Right ventricle myocardium inferior (tissue), 1 donor: Measurements from ENCODE around the gene SP3. TPM values are rescaled to one million over a fixed set of nuclear protein-coding genes. Genes with fewer than 3 reads are reported as not detected.

Experiments
- ATAC-seq: fragments of 200-7000 bp; cut with Tn5 transposase; one replicate; pipeline ENCODE4 v1.9.1; 2020; ENCODE audit warnings: mild to moderate bottlenecking, moderate library complexity
- DNase-seq: peaks from one replicate; pipeline ENCODE4 v3.0.0; 2021; ENCODE audit errors: missing footprints
- intact Hi-C: fragments of 100-400 bp; cut with DNase I; formaldehyde crosslinking; loops from one replicate; pipeline ENCODE4 v1.11.0; 2022
- total RNA-seq: library from RNA; stranded (reverse); fragmentation: NEBNext Ultra II Directional; extraction: Animal tissue kit (Norgen Biotek cat#: 25700); gene quantifications from one replicate; pipeline ENCODE4 v1.2.1, GENCODE V29; 2021
- donor health status: DM: no; HTN: yes; CAD: no; lungs with severe emphysema.

Gene SP3
- total RNA-seq, 1 donor from 2014 or later: 41.2 TPM

DNA sequence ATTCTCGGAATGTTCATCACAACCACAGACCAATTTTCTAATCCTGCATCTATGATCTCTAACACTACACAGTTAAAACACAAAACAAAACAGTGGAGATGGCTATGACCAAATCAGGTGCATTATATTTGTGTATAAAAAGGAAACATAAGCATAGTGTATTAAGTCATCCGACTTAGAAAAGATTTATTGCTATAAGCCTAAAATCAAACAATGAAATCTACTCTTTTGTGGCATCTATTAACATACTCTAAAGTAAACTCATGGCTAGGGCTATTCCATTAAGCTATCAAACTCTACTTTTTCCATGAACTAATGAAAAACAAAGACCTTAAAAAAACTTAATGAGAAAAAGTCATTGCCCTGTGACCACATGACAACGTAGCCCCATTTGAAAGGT lies 8.7 kb downstream of the SP3 start:
- ATAC-seq (no peak), DNase-seq (no peak)
- intact Hi-C loops: no loop called here

DNA sequence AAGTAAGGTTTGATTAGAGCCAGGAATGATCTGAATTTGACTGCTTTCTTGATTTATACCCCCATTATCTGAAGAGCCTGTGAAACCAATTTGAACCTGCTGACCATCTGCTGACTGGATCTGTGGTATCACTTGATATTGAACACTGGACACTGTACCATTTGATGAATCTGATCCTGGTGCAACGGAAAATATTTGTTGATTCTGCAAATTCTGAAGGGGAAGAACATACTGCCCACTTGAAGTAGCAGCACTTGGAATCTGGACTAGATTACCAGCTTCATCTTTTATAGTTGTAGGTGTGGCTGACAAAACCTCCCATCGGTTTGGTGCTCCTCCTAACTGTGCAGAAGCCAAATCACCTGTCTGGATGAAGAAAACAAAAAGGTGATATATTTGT lies 9.3 kb downstream of the SP3 start:
- ATAC-seq (no peak), DNase-seq (no peak)
- intact Hi-C loops: no loop called here

DNA sequence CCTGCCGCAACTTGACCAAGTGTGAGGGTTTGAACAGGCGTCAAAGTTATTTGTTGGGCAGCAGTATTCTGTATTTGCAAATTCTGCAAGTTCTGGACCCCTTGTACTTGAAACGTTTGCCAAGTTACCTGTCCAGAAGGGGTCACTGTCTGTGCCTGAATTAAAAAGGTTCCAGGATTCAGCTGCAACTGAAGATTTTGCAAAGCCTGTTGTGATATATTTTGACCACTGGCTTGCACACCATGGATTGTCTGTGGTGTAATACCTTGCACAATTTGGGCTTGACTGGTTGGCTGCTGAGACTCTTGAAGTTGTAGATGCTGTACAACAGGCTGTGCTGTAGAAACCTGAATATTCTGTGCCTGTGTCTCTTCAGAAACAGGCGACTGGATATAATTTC lies 10.2 kb downstream of the SP3 start:
- ATAC-seq (no peak), DNase-seq (no peak)
- intact Hi-C loops: no loop called here

DNA sequence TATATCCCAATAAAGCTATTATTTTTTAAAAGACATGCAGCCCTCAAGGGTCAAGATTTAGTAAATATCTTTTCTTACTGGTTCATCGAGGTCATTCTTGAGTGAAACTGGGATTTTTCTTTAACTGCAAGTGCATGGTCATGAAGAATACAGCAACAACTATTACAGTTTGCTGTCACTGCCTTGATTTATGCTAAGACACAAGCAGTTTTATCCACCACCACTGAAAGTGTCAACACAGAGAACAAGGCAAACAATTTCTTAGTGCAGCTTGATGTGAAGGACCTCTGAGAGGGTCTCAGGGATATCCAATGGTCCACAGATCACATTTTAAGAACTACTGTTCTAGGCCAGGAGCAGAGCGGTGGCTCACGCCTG lies 12.1 kb downstream of the SP3 start:
- no peak for ATAC-seq
- intact Hi-C loops: no loop called here
- no peak for DNase-seq

DNA sequence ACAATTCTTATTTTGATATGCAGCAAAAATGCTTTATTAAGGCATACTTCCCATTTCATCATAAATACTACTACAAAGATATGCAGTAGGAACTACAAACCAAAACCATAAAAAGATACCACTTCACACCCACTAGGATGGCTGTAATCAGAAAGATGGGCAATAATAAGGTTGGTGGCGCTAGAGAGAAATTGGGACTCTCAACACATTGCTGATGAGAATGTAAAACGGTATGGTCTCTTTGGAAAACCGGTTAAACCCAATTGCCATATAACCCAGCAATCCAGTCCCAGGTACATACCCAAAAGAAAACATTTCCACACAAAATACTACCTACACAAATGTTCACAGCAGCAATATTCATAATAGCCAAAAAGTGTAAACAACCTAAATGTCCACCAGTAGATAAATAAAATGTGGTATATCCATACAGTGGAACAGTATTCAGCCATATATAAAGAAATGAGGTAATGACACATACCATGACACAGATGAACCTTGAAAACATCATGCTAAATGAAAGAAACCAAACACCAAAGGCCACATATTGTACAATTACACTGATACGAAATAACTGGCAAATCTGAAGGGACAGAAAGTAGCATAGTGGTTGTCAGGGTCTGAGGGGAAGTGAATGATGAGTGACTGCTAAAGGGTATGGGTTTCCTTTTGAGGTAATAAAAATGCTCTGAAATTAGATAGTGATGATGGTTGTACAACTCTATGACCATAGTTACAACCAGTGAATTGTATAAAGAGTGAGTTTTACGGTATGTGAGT lies 12.7 kb downstream of the SP3 start:
- intact Hi-C loops: no loop called here
- DNase-seq: no peak
- no peak for ATAC-seq

DNA sequence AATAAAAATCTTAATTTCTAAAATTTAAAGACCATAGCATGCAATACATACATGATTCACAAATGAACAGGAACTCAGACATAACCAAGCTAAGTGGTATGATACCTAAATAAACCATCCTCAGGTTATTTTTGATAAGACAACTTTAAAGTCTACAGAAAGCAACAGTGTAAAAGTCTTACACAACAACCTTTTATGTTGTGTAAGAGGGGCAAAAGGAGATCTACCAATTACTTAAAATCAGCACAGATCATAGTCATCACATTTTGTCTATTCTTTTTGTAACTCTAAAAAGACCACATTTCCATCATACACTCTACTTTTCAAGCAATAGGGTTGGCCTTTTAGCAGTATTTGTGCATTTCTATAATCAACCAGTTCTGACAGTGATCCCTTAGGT lies 16.3 kb downstream of the SP3 start:
- ATAC-seq (no peak), DNase-seq (no peak)
- intact Hi-C loops: no loop called here

DNA sequence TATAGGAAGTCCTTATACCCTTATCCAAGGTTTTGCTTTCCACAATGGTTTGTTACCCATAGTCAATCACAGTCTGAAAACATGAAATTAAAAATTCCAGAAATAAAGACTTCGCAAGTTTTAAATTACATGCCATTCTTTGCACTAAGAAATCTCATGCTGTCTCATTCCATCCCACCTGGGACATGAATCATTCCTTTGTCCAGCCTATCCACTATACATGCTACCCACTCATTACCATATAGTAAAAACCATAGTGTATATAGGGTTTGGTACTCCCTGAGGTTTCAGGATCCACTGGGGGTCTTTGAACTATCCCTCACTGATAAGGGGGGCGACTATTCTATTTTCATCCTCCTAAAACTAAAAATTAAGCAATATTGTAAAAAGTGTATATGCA lies 17.0 kb downstream of the SP3 start:
- ATAC-seq (no peak), DNase-seq (no peak)
- intact Hi-C loops: no loop called here

- ATAC-seq (no peak), DNase-seq (no peak)
- intact Hi-C loops: no loop called here
Observed at GRCh38 chr2:173947131-173947530, 18.0 kb downstream of the SP3 start.

- no peak for ATAC-seq
- DNase-seq: no peak
- intact Hi-C loops: no loop called here
Observed at GRCh38 chr2:173943738-173944137, 21.4 kb downstream of the SP3 start.

- no peak for DNase-seq
- intact Hi-C loops: no loop called here
- ATAC-seq: no peak
Observed at GRCh38 chr2:173942861-173943523, 22.2 kb downstream of the SP3 start.

GRCh38 chr2:173941567-173941966 lies 23.6 kb downstream of the SP3 start:
- DNase-seq (no peak), ATAC-seq (no peak)
- intact Hi-C loops: no loop called here

DNA sequence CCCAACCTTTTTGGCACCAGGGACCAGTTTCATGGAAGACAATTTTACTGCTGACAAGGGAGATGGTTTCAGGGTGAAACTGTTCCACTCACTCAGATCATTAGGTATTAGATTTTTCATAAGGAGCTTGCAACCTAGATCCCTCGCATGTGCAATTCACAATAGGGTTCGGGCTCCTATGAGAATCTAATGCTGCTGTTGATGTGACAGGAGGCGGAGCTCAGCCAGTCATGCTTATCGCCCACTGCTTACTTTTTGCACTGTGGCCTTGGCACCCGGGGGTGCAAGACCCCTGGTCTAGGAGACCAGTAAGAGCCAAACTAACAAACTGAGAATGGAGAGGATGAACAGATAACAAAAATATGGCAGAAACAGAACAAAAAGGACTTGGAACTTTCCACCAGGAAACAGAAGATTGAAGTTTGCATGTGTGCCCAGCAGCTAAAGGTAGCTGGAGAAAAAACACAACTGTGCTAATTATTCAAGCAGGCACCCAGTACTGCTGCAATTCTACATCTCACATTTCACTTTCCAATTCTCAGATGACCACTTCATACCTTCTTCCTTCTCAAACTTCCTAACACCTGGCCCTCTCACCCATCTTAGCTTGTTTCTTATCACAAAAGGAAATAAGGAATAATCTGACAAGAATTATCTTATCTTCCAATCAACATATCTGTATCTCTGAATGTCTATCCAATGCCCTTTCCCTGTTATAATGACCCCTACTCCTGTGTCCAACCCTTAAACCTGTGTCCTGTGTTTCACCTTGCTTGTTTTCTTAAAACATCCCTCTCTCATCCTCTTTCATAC lies 24.8 kb downstream of the SP3 start:
- intact Hi-C loops: no loop called here
- ATAC-seq: no peak
- DNase-seq: no peak

DNA sequence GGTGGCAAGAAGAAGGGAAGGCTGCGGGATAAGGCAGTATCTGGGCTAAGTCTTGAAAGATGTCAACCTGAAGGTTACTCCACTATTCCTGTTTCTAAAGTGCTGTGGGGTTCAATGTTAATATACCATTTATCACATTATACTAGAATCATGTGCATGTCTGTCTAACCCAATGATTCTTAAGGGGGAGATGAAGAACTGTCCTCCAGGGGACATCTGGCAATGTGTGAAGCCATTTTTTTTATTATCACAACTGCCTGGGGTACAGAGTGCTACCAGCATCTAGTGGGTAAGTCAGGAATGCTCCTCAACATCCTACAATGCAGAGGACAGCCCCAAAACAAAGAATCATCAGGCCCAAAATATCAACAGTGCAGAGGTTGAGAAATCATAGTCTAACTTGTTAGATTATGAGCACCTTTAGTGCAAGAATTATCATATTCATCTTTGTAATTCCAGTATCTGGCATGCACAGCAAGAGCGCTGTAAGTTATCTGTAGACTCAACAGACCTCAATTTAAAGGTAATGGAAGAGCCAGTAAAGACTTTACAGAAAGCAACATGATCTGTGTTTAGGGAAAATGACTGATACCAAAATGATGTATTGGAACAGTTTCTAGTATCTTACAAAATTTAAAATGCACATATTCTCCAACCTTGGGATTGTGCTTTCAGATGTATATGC lies 26.3 kb downstream of the SP3 start:
- ATAC-seq (no peak), DNase-seq (no peak)
- intact Hi-C loops: no loop called here

- DNase-seq (no peak), ATAC-seq (no peak)
- intact Hi-C loops: no loop called here
Observed at GRCh38 chr2:173935305-173935704, 29.9 kb downstream of the SP3 start.

GRCh38 chr2:173934895-173935294 lies 30.3 kb downstream of the SP3 start:
- intact Hi-C loops: no loop called here
- DNase-seq (no peak), ATAC-seq (no peak)

GRCh38 chr2:173931751-173932150 lies 33.4 kb downstream of the SP3 start:
- ATAC-seq (no peak), DNase-seq (no peak)
- intact Hi-C loops: no loop called here

DNA sequence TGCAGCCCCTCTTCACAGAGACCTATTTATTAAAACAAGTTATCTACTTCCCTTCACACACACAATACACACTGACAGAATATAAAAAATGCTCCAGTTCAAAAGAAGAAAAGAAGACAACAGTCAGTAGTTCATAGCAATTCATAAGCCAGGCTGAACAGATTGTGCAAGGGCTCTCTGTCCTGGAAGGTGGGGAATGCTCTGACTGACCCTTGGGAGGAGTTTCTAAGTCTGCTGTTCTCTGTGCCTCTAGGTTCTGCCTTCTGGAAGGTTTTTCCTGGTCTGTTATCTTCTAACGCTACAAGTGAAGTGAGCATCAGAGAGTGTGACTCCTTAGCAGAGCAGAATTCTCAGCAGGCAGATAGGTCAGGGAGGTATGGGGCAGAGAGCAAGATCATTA lies 35.7 kb downstream of the SP3 start:
- ATAC-seq (peak; percentile 52), DNase-seq (no peak)
- intact Hi-C loops: no loop called here

GRCh38 chr2:173926875-173927274 lies 38.3 kb downstream of the SP3 start:
- ATAC-seq (no peak), DNase-seq (no peak)
- intact Hi-C loops: no loop called here

- ATAC-seq (no peak), DNase-seq (no peak)
- intact Hi-C loops: no loop called here
Observed at GRCh38 chr2:173924285-173924684, 40.9 kb downstream of the SP3 start.
